ENCODE results near the gene NT5C1B. TPM values are rescaled to one million over a fixed set of nuclear protein-coding genes. Genes with fewer than 3 reads are reported as not detected.

The NT5C1B gene
- total RNA-seq, 1 donor from 2014 or later: not detected

DNA sequence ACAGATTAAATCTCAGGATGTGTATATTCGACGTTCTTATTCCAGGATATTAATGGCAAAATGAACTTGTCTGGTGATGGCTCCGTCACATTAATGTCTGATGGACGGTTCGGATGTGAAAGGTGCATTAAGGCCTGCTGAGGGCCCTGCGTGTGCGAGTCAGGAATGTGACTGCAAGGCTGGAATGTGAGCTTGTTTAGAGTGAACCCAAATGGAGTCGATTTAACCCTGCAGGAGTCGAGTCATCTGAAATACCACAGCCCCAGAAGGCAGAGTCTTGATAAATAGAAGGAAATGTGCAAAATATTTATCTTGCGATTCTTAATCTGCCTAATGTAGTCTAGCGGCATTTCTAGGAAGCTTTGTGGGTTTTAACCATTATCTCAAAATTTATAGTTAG, 73.3 kb downstream of the NT5C1B start:
- DNase-seq (ENCODE audit: low read depth in 2 of 2): no peak

DNA sequence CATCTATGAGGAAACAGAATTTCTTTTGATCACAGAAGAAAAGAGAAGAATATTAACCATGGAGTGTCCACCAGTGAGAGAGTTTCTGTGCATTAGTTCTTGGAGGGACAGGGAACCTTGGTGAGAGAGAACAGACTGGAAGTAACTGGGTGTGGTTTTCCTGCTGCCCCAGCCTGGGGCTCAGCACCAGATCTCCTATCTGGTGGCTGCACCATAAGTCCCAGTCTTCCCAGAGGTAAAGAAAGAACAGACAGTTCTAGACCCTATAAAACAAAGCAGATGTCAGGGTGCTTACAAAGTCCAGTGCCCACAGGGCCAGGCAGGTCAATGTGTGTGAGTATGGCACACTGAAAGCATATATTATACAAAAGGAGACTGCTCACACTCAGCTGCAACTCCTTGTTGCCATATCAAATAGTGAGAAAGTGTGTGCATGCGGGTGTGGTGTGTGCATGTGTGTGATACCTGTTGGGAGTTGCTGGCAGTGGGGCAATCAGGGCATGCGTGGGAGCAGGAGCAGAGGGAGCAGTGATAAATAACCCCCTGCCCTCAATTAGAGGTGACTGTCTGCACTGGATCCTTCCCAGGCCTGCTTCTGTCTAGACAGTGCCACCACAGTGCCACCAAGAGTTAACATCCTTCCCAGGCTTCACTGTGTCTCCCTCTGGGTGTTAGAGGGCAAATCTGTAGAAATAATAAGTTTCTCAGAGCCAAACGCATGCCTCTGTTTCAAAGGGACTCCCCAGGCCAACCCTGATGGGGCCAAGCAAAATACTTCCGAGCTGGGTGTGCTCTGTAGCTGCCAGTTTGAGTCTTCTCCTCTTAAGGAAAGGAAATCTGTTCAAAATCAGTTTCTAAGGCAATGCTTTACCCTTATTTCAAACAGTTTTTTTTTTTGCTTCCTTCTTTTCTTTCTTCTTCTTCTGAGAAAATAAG, 74.6 kb downstream of the NT5C1B start:
- no peak for DNase-seq (ENCODE audit: low read depth in 2 of 2)

Other genes with a start within 250 kb of the NT5C1B start
- gene RDH14, start 28.9 kb downstream of the NT5C1B start, total RNA-seq: 17.2 and 18.2 TPM in 2 replicates